Choroid plexus epithelial cell (primary cell): ENCODE data around the gene PLEKHA1.

Experiments
- DNase-seq: peaks from one replicate; pipeline ENCODE4 v3.0.0-alpha.2; 2010; ENCODE audit warnings: low read depth
- H3K4me3 ChIP-seq: 2 replicates; pipeline ENCODE4 v1.5.1; 2011; ENCODE audit warnings: low read depth, mild to moderate bottlenecking, control low read depth, low read length, moderate library complexity
- TF ChIP-seq, protein P1 (sequence below): conservative IDR thresholded peaks from 2 replicates; pipeline ENCODE4 v1.5.1; 2011; ENCODE audit warnings: low read depth, mild to moderate bottlenecking, control low read depth, inconsistent platforms, low read length, moderate library complexity

Gene PLEKHA1

DNA sequence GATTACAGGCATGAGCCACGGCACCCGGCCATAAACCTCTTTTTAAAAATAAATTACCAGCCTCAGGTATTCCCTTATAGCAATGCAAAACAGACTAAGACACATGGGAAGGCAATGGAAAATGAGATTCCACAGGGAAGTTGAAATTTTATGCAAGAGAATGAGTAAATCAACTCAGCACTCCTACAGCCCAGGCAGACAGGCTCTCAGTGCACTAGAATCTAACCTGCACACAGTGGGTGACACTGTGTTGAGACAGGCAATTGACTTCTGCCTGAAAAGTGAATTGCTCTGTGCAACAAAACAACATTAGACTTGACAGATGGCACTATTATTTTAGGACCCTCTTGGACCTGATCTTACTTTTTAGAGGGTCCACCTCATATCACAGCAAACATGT is 20.1 kb upstream of the PLEKHA1 start:
- DNase-seq: no peak
- TF ChIP-seq, protein P1, sequence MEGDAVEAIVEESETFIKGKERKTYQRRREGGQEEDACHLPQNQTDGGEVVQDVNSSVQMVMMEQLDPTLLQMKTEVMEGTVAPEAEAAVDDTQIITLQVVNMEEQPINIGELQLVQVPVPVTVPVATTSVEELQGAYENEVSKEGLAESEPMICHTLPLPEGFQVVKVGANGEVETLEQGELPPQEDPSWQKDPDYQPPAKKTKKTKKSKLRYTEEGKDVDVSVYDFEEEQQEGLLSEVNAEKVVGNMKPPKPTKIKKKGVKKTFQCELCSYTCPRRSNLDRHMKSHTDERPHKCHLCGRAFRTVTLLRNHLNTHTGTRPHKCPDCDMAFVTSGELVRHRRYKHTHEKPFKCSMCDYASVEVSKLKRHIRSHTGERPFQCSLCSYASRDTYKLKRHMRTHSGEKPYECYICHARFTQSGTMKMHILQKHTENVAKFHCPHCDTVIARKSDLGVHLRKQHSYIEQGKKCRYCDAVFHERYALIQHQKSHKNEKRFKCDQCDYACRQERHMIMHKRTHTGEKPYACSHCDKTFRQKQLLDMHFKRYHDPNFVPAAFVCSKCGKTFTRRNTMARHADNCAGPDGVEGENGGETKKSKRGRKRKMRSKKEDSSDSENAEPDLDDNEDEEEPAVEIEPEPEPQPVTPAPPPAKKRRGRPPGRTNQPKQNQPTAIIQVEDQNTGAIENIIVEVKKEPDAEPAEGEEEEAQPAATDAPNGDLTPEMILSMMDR: no peak
- no peak overlapping the region for H3K4me3 ChIP-seq

DNA sequence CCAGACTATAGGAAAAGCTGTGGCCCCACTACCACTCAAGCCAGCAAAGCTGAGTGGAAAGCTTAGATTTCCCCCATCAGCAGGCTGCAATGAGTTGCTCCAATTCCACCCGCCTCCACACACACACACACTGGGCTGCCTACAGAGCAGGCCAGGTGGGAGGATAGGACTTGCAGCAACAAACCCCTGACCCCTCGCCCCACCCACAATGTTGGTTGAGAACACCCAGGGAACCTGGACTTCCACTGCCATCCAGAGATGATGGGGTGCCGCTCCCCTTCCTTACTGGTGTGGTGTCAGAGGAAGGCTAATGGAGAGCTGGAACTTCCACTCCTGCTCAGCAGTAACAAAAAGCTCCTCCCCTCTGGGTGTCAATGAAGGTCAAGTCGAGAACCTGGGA is 16.8 kb upstream of the PLEKHA1 start:
- no peak overlapping the region for H3K4me3 ChIP-seq
- TF ChIP-seq, protein P1: no peak
- no peak for DNase-seq

DNA sequence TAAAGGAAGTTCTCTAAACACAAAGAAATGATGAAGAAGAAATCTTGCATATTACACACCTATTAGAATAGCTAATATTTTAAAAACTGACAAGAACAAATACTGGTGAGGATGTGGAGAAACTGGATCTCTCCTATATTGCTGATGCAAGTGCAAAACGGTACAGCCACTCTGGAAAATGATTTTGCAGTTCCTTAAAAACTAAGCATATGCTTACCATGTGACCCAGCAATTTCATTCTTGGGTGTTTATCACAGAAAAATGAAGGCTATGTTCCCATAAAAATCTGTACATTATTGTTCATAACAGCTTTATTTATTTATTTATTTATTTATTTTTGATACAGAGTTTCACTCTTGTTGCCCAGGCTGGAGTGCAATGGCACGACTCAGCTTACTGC is 14.9 kb upstream of the PLEKHA1 start:
- DNase-seq: no peak
- TF ChIP-seq, protein P1: no peak
- no peak overlapping the region for H3K4me3 ChIP-seq

DNA sequence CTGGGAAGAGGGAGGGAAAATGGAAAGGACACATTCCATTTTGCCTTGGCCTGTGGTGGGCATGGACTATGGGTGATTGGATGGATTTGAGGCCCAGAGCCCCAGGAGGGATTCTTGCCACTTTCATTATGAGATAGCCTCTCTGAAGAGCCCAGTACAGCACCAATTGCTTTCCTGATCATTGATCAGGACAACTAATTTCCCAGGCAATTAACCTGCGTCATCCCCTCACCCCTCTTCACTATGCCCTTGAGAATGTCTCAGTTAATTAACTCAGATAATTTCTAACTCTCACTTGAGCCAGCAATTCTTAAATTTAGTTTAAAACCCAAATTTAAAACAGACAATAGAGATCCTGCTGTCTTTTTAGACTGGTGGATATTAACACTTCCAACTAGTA is 13.5 kb upstream of the PLEKHA1 start:
- no peak for DNase-seq
- TF ChIP-seq, protein P1: no peak
- no peak overlapping the region for H3K4me3 ChIP-seq

DNA sequence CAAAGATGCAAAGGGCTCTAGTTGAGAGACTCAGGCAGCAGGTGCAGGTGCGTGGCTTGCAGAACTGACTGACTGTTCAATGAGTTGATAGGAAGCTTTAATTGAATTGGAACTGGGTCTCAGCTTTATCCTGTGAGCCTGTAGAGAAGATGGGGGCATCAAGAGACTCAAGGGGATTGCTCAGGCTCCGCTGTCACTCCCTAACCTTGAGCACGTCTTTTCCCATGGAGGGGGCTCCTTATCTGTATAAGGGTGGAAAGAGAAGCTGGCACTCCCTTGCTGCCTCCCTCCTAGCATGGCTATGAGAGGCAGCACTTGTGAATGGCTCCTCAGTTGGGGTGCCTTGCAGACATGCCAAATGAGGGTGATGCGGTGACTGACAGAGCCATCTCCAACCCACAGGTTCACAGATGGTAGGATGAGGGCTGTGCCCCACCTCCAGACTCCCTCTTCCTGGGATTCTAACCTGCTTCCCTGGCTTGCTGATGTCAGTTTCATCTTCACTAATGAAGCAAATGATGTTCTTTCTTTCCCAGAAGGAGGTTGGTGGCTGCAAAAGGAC is 12.4 kb upstream of the PLEKHA1 start:
- H3K4me3 ChIP-seq: no peak overlapping the region
- TF ChIP-seq, protein P1: no peak
- DNase-seq: no peak

DNA sequence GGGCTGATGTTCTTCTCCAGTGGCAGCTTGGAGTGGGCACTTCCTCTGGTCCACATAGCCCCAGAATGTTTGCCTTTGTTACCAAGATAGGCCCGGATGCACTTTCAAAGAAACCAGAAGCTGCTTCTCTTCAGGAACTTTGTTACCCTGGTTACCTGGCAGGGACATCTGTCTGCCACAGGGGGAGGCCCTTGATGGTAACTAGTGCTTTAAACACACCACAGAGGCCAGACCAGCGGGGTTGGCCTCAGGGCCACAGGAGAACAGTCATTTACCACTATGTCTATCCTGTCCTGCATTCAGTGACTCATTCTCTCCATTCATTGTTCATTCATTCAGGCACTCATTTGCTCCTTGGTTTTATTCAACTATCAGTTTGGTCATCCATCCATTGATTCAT is 11.9 kb upstream of the PLEKHA1 start:
- no peak overlapping the region for H3K4me3 ChIP-seq
- DNase-seq: peak; percentile 17
- TF ChIP-seq, protein P1: no peak

DNA sequence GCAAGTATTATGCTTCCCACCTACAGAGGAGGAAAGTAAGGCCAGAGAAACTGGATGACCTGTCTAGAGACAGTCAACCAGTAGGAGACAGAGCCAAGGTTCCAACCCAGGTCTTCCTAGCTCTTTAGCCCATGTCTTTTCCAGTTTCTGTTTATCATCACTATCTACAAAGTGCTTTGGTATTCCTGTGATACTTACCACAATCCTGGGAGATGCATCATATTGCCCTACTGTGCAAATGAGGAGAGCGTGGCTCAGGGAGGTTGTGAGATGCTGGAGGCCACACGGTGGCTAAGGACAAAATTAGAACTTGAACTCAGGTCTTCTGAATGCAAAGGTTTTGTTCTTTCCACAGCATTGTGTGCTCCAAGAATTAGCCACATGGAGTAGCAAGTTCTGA is 11.2 kb upstream of the PLEKHA1 start:
- DNase-seq: no peak
- TF ChIP-seq, protein P1: no peak

More for the DNA sequence above, 11.2 kb upstream of the PLEKHA1 start:
- H3K4me3 ChIP-seq: no peak overlapping the region
